A673 (cell line): ENCODE results near the gene WDR7.

ENCODE experiments used
- EZH2 ChIP-seq: fragments of 200-600 bp; sonication (generic); IDR thresholded peaks from 2 replicates; pipeline ENCODE4 v1.6.1; 2017; ENCODE audit warnings: borderline replicate concordance, low read depth, mild to moderate bottlenecking, mixed read lengths, antibody characterized with exemption, low read length; ENCODE audit not compliant: poor library complexity, severe bottlenecking
- TF ChIP-seq, protein P1 (sequence below): fragments of 300-800, 200-600 bp; sonication (generic); conservative IDR thresholded peaks from 2 replicates; pipeline ENCODE4 v1.5.1; 2017; ENCODE audit warnings: low read depth, mild to moderate bottlenecking, antibody characterized with exemption, low read length, moderate library complexity, mixed read lengths

- TF ChIP-seq, protein P1, sequence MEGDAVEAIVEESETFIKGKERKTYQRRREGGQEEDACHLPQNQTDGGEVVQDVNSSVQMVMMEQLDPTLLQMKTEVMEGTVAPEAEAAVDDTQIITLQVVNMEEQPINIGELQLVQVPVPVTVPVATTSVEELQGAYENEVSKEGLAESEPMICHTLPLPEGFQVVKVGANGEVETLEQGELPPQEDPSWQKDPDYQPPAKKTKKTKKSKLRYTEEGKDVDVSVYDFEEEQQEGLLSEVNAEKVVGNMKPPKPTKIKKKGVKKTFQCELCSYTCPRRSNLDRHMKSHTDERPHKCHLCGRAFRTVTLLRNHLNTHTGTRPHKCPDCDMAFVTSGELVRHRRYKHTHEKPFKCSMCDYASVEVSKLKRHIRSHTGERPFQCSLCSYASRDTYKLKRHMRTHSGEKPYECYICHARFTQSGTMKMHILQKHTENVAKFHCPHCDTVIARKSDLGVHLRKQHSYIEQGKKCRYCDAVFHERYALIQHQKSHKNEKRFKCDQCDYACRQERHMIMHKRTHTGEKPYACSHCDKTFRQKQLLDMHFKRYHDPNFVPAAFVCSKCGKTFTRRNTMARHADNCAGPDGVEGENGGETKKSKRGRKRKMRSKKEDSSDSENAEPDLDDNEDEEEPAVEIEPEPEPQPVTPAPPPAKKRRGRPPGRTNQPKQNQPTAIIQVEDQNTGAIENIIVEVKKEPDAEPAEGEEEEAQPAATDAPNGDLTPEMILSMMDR, result no peak
- no peak for TF ChIP-seq EZH2
Measured at GRCh38 chr18:56795381-56795780, 144.2 kb downstream of the WDR7 start.
